NCI-H774 (cell line): ENCODE measurements around the gene XPNPEP2.

Experiments used
- DNase-seq: peaks from one replicate; lab custom pipeline; 2025; lab: John Stamatoyannopoulos, UW

Gene XPNPEP2

GRCh38 chrX:129798888-129799287 lies 60.1 kb downstream of the XPNPEP2 start:
- DNase-seq = no peak

GRCh38 chrX:129800186-129800585 lies 61.4 kb downstream of the XPNPEP2 start:
- no peak for DNase-seq

- no peak for DNase-seq
Measured at GRCh38 chrX:129802863-129803262, 64.1 kb downstream of the XPNPEP2 start.

GRCh38 chrX:129804806-129805205 lies 66.0 kb downstream of the XPNPEP2 start:
- no peak for DNase-seq

- DNase-seq = no peak
Measured at GRCh38 chrX:129808158-129808828, 69.5 kb downstream of the XPNPEP2 start.

GRCh38 chrX:129808829-129809796 lies 70.3 kb downstream of the XPNPEP2 start:
- DNase-seq = no peak

- DNase-seq = no peak
Measured at GRCh38 chrX:129813662-129814368, 75.0 kb downstream of the XPNPEP2 start.

- DNase-seq = no peak
Measured at GRCh38 chrX:129818123-129818522, 79.3 kb downstream of the XPNPEP2 start.
